Esophagus mucosa (tissue), 1 donor: ENCODE measurements around the gene OR14J1. TPM values are rescaled to one million over a fixed set of nuclear protein-coding genes. Genes with fewer than 3 reads are reported as not detected.
A peak's percentile ranks its signal among the peaks of the same experiment; 100 is the strongest.
"Not testable (repeated sequence)": the region's sequence is repeated elsewhere in the genome, so short reads cannot be mapped to it uniquely, and the experiment has no call there.

Source experiments
- ATAC-seq: fragments of 200-7000 bp; cut with Tn5 transposase; one replicate; pipeline ENCODE4 v1.9.1; 2020
- total RNA-seq: library from RNA; stranded (reverse); gene quantifications from one replicate; pipeline ENCODE4 v1.2.4, GENCODE V29; 2023
- donor health status: DM: yes; HTN: yes; CAD: no.

Gene OR14J1
- not detected for total RNA-seq

- no peak for ATAC-seq
Observed at GRCh38 chr6:29301316-29301715, at the start of gene OR14J1. OR14J1 (plus strand) TSS chr6:29301701; CDS start chr6:29306690, 4,989 bp downstream.

- no peak for ATAC-seq
Observed at GRCh38 chr6:29251736-29252135, 49.8 kb upstream of the OR14J1 start.

GRCh38 chr6:29255530-29255929, 46.0 kb upstream of the OR14J1 start:
- no peak for ATAC-seq

GRCh38 chr6:29259721-29260120, 41.8 kb upstream of the OR14J1 start:
- ATAC-seq, result no peak

- ATAC-seq, result no peak
Observed at GRCh38 chr6:29263001-29263400, 38.5 kb upstream of the OR14J1 start.

- ATAC-seq, result no peak
Observed at GRCh38 chr6:29294499-29294914, 7.0 kb upstream of the OR14J1 start.

- ATAC-seq, result peak; percentile 15
Observed at GRCh38 chr6:29295181-29295585, 6.3 kb upstream of the OR14J1 start.

- no peak for ATAC-seq
Observed at GRCh38 chr6:29295623-29296022, 5.9 kb upstream of the OR14J1 start.

GRCh38 chr6:29319931-29320330, 18.4 kb downstream of the OR14J1 start:
- ATAC-seq, result no peak

GRCh38 chr6:29323332-29323731, 21.8 kb downstream of the OR14J1 start:
- ATAC-seq, result not testable (repeated sequence)

GRCh38 chr6:29325777-29326176, 24.3 kb downstream of the OR14J1 start:
- ATAC-seq, result no peak

- ATAC-seq, result no peak
Observed at GRCh38 chr6:29332676-29333075, 31.2 kb downstream of the OR14J1 start.

GRCh38 chr6:29336269-29336668, 34.8 kb downstream of the OR14J1 start:
- ATAC-seq, result no peak

GRCh38 chr6:29345380-29345779, 43.9 kb downstream of the OR14J1 start:
- ATAC-seq, result no peak

GRCh38 chr6:29349348-29349747, 47.8 kb downstream of the OR14J1 start:
- not testable (repeated sequence) for ATAC-seq

GRCh38 chr6:29354980-29355379, 53.5 kb downstream of the OR14J1 start:
- no peak for ATAC-seq

- no peak for ATAC-seq
Observed at GRCh38 chr6:29355603-29356002, 54.1 kb downstream of the OR14J1 start.

Other genes with a start within 250 kb of the OR14J1 start
- not detected for gene OR2B3, start 214.4 kb upstream of the OR14J1 start, total RNA-seq
- not detected for gene OR2J1, start 202.2 kb upstream of the OR14J1 start, total RNA-seq
- not detected for gene OR2J3, start 193.6 kb upstream of the OR14J1 start, total RNA-seq
- not detected for gene OR2J2, start 130.8 kb upstream of the OR14J1 start, total RNA-seq
- not detected for gene OR5V1, start 67.2 kb downstream of the OR14J1 start, total RNA-seq
- gene OR12D3, start 73.6 kb downstream of the OR14J1 start, total RNA-seq, result not detected
- not detected for gene OR12D2, start 93.9 kb downstream of the OR14J1 start, total RNA-seq
- gene OR12D1, start 113.2 kb downstream of the OR14J1 start, total RNA-seq, result not detected
- gene OR10C1, start 137.6 kb downstream of the OR14J1 start, total RNA-seq, result not detected
- gene OR11A1, start 155.4 kb downstream of the OR14J1 start, total RNA-seq, result not detected
- not detected for gene OR2H1, start 155.5 kb downstream of the OR14J1 start, total RNA-seq
- gene MAS1L, start 186.3 kb downstream of the OR14J1 start, total RNA-seq, result not detected